HepG2 (cell line): ENCODE results near the gene GMPPA. TPM values are rescaled to one million over a fixed set of nuclear protein-coding genes. Genes with fewer than 3 reads are reported as not detected.
A peak's percentile ranks its signal among the peaks of the same experiment; 100 is the strongest.

Experiments
- ARID4A ChIP-seq: sonication (generic); formaldehyde crosslinking; IDR thresholded peaks from 2 replicates; pipeline ENCODE4 v1.5.0; 2020; ENCODE audit warnings: mild to moderate bottlenecking, missing genetic modification reagents, borderline replicate concordance
- CTCF ChIP-seq: sonication (generic); formaldehyde crosslinking; IDR thresholded peaks from 2 replicates; pipeline ENCODE4 v1.5.0; 2020; ENCODE audit warnings: mild to moderate bottlenecking, missing genetic modification reagents, moderate library complexity
- GATAD2A ChIP-seq: IDR thresholded peaks from 2 replicates; pipeline ENCODE4 v1.6.1; 2016
- IRF2 ChIP-seq: IDR thresholded peaks from 2 replicates; pipeline ENCODE4 v1.6.1; 2018; ENCODE audit warnings: missing genetic modification reagents, missing compliant biosample characterization
- NFYB ChIP-seq: sonication (generic); formaldehyde crosslinking; IDR thresholded peaks from 2 replicates; pipeline ENCODE4 v1.4.0; 2020; ENCODE audit warnings: missing genetic modification reagents
- PHF20 ChIP-seq: sonication (generic); formaldehyde crosslinking; IDR thresholded peaks from 2 replicates; pipeline ENCODE4 v1.5.0; 2020; ENCODE audit warnings: mild to moderate bottlenecking, missing genetic modification reagents
- PHF8 ChIP-seq: sonication (generic); formaldehyde crosslinking; IDR thresholded peaks from 2 replicates; pipeline ENCODE4 v1.5.0; 2020; ENCODE audit warnings: missing genetic modification reagents
- POLR2G ChIP-seq: fragments of 200-400 bp; formaldehyde crosslinking; IDR thresholded peaks from 2 replicates; pipeline ENCODE4 v1.6.1; 2018; ENCODE audit warnings: mild to moderate bottlenecking, low read depth, low read length, moderate library complexity
- RAD21 ChIP-seq: fragments of 450-650 bp; formaldehyde crosslinking; IDR thresholded peaks from 2 replicates; pipeline ENCODE4 v1.5.0; 2020; ENCODE audit warnings: mild to moderate bottlenecking
- RFX5 ChIP-seq: IDR thresholded peaks from 2 replicates; pipeline ENCODE4 v1.6.1; 2011; ENCODE audit warnings: low read depth, low read length, improper control_type of control experiment
- SIN3A ChIP-seq: IDR thresholded peaks from 2 replicates; pipeline ENCODE4 v1.6.1; 2011; ENCODE audit warnings: low read depth, mild to moderate bottlenecking, control low read depth, low read length, borderline replicate concordance
- SMC3 ChIP-seq: IDR thresholded peaks from 2 replicates; pipeline ENCODE4 v1.6.1; 2011; ENCODE audit warnings: low read length, improper control_type of control experiment
- TFE3 ChIP-seq: IDR thresholded peaks from 2 replicates; pipeline ENCODE4 v1.6.1; 2016
- ZBTB42 ChIP-seq: sonication (generic); formaldehyde crosslinking; IDR thresholded peaks from 2 replicates; pipeline ENCODE4 v1.5.0; 2020; ENCODE audit warnings: mild to moderate bottlenecking, missing genetic modification reagents
- ZMYM2 ChIP-seq: sonication (generic); formaldehyde crosslinking; IDR thresholded peaks from 2 replicates; pipeline ENCODE4 v1.8.0; 2022; ENCODE audit warnings: mild to moderate bottlenecking, missing genetic modification reagents
- ZNF205 ChIP-seq: IDR thresholded peaks from 2 replicates; pipeline ENCODE4 v1.6.1; 2018; ENCODE audit warnings: missing biosample characterization, missing genetic modification reagents
- ZNF354B ChIP-seq: sonication (generic); formaldehyde crosslinking; IDR thresholded peaks from 2 replicates; pipeline ENCODE4 v1.8.0; 2022; ENCODE audit warnings: mild to moderate bottlenecking, missing genetic modification reagents
- ZNF652 ChIP-seq: IDR thresholded peaks from 2 replicates; pipeline ENCODE4 v1.6.1; 2016; ENCODE audit warnings: low read depth, borderline replicate concordance
- ZNF670 ChIP-seq: sonication (generic); formaldehyde crosslinking; IDR thresholded peaks from 2 replicates; pipeline ENCODE4 v1.8.0; 2022; ENCODE audit warnings: mild to moderate bottlenecking, missing genetic modification reagents, borderline replicate concordance
- polyA plus RNA-seq, 8 experiments: library from polyadenylated mRNA; depleted of rRNA in 3 of 8; stranded (reverse) in 7 of 8; unstranded in 1 of 8; fragments of >200 nt; fragmentation: Illumina TruSeq in 4 of 8; extraction: Trizol in 4 of 8; gene quantifications; 2 replicates each; pipeline versions ENCODE4 v1.2.1 to v1.2.3, GENCODE V29; 2011 to 2016; ENCODE audit warnings: low read depth in 4 of 8, missing spikeins in 1 of 8, mixed read lengths in 1 of 8; ENCODE audit not compliant: insufficient read depth in 1 of 8
- total RNA-seq, 5 experiments: library from RNA; depleted of rRNA; stranded (reverse); fragments of >200 nt; fragmentation: Illumina TruSeq; extraction: Trizol; gene quantifications; 2 replicates each; pipeline ENCODE4 v1.2.3, GENCODE V29; 2016; ENCODE audit warnings: low read depth in 1 of 5
- TF ChIP-seq, protein P1 (sequence below): sonication (generic); formaldehyde crosslinking; IDR thresholded peaks from 2 replicates; pipeline ENCODE4 v1.5.0; 2020; ENCODE audit warnings: missing genetic modification reagents
- TF ChIP-seq, protein P2 (sequence below): sonication (generic); formaldehyde crosslinking; IDR thresholded peaks from 2 replicates; pipeline ENCODE4 v1.4.0; 2020; ENCODE audit warnings: missing genetic modification reagents

The GMPPA gene
- total and polyA plus RNA-seq, 2 of the 13 experiments (the other 11 are each of a cell fraction or from before 2014, with no cell fraction given): 81.1 to 106 TPM

DNA sequence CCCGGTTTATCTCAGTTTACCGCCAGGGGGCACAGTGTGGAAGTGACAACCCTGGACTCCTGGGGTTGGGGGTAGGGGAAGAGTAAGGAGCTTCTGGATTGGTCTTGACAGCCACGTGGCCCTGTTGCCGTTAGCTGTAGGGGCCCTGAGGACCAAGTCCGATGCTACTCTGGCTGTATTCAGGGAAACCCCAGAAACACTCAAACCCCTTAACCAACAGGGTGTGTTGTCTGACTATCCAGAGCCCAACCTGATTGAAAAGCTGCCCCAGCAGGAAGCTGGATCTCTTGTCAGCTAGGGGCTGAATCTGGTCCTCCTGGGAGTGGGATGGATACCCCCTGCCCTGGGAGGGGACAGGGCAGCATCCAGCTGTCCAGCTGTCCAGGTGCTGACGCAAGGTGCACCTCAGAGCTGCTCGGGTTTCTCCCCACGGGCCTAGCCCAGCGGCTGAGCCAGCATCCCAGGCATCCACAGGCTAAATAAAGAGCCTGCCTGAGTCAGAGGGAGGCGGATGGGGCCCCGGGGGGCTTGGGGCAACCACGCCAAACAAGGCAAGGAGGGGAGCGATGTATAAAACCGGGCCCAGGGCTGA, 3.1 kb upstream of the GMPPA start (continued):
- TF ChIP-seq ZNF354B (CRISPR knock-in tag) (no peak), ZBTB42 (no peak), SMC3 (peak; percentile 87), ZNF205 (CRISPR knock-in tag) (0 out of 2 replicates have a peak, but pooled peaks have one; percentile 27), SIN3A (0 out of 2 replicates have a peak, but pooled peaks have one; percentile 57), NFYB (CRISPR knock-in tag) (0 out of 2 replicates have a peak, but pooled peaks have one; percentile 34), RFX5 (no peak), RAD21 (peak; percentile 77; the same call in 1 of the 2 replicates), IRF2 (CRISPR knock-in tag) (no peak), ARID4A (CRISPR knock-in tag) (peak; percentile 44; the same call in 1 of the 2 replicates), POLR2G (no peak), GATAD2A (CRISPR knock-in tag) (peak; percentile 45; the same call in 1 of the 2 replicates), CTCF (CRISPR knock-in tag) (peak; percentile 86), TFE3 (CRISPR knock-in tag) (peak; percentile 20; the same call in 1 of the 2 replicates), ZNF670 (CRISPR knock-in tag) (no peak), PHF20 (CRISPR knock-in tag) (no peak), ZMYM2 (CRISPR knock-in tag) (no peak), PHF8 (CRISPR knock-in tag) (no peak), ZNF652 (CRISPR knock-in tag) (no peak)
- TF ChIP-seq, protein P1, sequence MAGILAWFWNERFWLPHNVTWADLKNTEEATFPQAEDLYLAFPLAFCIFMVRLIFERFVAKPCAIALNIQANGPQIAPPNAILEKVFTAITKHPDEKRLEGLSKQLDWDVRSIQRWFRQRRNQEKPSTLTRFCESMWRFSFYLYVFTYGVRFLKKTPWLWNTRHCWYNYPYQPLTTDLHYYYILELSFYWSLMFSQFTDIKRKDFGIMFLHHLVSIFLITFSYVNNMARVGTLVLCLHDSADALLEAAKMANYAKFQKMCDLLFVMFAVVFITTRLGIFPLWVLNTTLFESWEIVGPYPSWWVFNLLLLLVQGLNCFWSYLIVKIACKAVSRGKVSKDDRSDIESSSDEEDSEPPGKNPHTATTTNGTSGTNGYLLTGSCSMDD (CRISPR knock-in tag): no peak
- TF ChIP-seq, protein P2, sequence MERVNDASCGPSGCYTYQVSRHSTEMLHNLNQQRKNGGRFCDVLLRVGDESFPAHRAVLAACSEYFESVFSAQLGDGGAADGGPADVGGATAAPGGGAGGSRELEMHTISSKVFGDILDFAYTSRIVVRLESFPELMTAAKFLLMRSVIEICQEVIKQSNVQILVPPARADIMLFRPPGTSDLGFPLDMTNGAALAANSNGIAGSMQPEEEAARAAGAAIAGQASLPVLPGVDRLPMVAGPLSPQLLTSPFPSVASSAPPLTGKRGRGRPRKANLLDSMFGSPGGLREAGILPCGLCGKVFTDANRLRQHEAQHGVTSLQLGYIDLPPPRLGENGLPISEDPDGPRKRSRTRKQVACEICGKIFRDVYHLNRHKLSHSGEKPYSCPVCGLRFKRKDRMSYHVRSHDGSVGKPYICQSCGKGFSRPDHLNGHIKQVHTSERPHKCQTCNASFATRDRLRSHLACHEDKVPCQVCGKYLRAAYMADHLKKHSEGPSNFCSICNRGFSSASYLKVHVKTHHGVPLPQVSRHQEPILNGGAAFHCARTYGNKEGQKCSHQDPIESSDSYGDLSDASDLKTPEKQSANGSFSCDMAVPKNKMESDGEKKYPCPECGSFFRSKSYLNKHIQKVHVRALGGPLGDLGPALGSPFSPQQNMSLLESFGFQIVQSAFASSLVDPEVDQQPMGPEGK (CRISPR knock-in tag): peak; percentile 57
